Spleen (tissue), 7 donors: Measurements from ENCODE around the gene UBE2B.

Experiments
- POLR2A ChIP-seq, 3 donors: fragments of 450-650 bp; IDR thresholded peaks; one replicate each; pipeline ENCODE4 v1.5.1; 2017; ENCODE audit warnings: antibody characterized with exemption in 3 of 3, mild to moderate bottlenecking in 1 of 3
- POLR2AphosphoS5 ChIP-seq, 3 donors: sonication (generic); formaldehyde crosslinking; IDR thresholded peaks; one replicate each; pipeline ENCODE4 v1.5.1; 2017; ENCODE audit warnings: antibody characterized with exemption in 3 of 3
- TF ChIP-seq, protein P1 (sequence below), 11 experiments: fragments of 200-600 bp in 7 of 11; fragments of 450-650 bp in 4 of 11; sonication (generic) in 4 of 11; IDR thresholded peaks in 8 of 11; conservative IDR thresholded peaks in 3 of 11; 1 replicate in 7 of 11; 2 replicates in 4 of 11; pipeline versions ENCODE4 v1.4.0 to v1.8.0; 2016 to 2021; ENCODE audit warnings: antibody characterized with exemption in 11 of 11, inconsistent platforms in 4 of 11, mild to moderate bottlenecking in 1 of 11
- donor health status: DM: no; HTN: no; CAD: no; lungs with moderate emphysema.
- donor health status: DM: no; HTN: no; CAD: no.
- donor health status: DM: no; HTN: no; CAD: no.

DNA sequence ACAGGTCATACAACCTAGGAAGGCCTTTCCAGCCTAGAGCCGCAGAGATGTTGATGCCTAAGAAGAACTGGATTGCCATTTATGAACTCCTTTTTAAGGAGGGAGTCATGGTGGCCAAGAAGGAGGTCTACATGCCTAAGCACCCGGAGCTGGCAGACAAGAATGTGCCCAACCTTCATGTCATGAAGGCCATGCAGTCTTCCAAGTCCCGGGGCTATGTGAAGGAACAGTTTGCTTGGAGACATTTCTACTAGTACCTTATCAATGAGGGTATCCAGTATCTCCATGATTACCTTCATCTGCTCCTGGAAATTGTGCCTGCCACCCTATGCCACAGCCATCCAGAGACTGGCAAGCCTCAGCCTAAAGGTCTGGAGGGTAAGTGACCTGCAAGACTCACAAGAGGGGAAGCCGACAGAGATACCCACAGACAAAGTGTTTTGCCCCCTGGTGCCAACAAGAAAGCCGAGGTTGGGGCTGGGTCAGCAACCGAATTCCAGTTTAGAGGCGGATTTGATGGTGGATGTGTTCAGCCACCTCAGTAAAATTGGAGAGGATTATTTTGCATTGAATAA lies 51.5 kb downstream of the UBE2B start:
- TF ChIP-seq, protein P1, sequence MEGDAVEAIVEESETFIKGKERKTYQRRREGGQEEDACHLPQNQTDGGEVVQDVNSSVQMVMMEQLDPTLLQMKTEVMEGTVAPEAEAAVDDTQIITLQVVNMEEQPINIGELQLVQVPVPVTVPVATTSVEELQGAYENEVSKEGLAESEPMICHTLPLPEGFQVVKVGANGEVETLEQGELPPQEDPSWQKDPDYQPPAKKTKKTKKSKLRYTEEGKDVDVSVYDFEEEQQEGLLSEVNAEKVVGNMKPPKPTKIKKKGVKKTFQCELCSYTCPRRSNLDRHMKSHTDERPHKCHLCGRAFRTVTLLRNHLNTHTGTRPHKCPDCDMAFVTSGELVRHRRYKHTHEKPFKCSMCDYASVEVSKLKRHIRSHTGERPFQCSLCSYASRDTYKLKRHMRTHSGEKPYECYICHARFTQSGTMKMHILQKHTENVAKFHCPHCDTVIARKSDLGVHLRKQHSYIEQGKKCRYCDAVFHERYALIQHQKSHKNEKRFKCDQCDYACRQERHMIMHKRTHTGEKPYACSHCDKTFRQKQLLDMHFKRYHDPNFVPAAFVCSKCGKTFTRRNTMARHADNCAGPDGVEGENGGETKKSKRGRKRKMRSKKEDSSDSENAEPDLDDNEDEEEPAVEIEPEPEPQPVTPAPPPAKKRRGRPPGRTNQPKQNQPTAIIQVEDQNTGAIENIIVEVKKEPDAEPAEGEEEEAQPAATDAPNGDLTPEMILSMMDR (IDR thresholded peaks at IDR 0.05 in 8 of 11, conservative IDR thresholded peaks at IDR 0.05 in 3 of 11), result no peak
- TF ChIP-seq POLR2A (IDR thresholded peaks at IDR 0.05), result no peak
- no peak for TF ChIP-seq POLR2AphosphoS5 (IDR thresholded peaks at IDR 0.05)
